ENCODE data around the gene CHMP1B. TPM values are rescaled to one million over a fixed set of nuclear protein-coding genes. Genes with fewer than 3 reads are reported as not detected.

CHMP1B gene, protein sequence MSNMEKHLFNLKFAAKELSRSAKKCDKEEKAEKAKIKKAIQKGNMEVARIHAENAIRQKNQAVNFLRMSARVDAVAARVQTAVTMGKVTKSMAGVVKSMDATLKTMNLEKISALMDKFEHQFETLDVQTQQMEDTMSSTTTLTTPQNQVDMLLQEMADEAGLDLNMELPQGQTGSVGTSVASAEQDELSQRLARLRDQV
- total RNA-seq: 71.6 TPM

DNA sequence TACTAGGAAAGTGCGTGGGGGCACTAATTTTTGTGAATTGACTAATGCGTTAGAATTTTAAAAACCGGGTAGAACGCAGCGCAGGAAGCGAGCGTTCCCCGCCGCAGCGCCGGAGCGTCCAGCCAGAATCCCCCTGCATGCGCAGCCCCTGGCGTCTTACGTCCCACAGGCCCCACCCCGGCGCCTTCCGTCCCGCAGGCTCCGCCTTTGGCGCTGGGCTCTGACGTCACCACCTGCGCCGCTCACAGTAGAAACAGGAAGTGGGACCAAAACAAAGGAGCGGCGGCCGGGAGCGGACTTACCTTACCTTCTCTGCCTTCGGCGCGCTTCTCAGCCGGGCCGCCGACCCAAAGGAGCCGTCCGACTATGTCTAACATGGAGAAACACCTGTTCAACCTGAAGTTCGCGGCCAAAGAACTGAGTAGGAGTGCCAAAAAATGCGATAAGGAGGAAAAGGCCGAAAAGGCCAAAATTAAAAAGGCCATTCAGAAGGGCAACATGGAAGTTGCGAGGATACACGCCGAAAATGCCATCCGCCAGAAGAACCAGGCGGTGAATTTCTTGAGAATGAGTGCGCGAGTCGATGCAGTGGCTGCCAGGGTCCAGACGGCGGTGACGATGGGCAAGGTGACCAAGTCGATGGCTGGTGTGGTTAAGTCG lies at the start of gene CHMP1B:
Gene CHMP1B, plus strand, starts transcription at position 268 of the 660 bp plus-strand sequence. Its CDS starts 99 bp downstream, at position 367.
- DNase-seq (ENCODE audit: low read depth in 2 of 3, low spot score in 2 of 3): peak; percentile 92 to 98 (median 97)

DNA sequence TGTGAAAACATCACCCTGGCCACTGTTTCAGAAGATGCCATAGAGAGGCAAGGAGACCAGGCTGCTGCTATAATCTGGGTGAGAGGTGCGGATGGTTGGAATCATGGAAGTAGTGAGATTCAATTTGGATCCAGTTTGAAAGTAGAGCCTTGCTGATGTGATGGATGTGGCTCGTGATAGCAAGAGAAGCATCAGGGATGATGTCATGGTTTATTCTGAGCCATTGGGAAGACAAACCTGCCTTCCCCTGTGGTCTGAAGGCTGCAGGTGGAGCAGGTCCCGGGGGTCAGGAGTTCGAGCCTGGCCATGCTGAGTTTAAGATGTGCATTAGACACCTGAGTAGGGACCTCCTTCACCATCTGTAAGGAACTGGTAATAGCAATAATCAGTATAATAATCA lies 49.6 kb upstream of the CHMP1B start:
- DNase-seq (ENCODE audit: low read depth in 2 of 3, low spot score in 2 of 3): no peak

DNA sequence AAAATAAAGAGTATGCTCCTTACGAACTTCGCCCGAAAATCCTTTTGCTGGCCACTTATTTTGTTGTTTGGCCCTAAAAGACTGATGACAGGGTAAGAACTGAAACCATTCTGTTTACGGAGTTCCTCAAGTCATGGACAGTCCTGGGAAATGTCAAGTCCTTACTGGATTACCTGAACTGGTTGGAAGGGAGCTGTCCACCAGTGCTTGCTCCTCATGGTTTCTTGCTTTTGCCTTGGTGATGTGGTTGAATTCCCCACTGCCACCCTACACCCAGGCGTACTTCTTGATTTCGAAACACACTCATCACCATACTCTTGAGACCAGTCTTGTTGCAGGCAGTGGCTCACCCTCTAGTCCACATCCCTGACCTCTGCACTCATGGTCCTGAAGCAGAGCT lies 49.1 kb upstream of the CHMP1B start:
- DNase-seq (ENCODE audit: low read depth in 2 of 3, low spot score in 2 of 3): no peak

- no peak for DNase-seq (ENCODE audit: low read depth in 2 of 3, low spot score in 2 of 3)
Measured at GRCh38 chr18:11802586-11802985, 48.6 kb upstream of the CHMP1B start.

DNA sequence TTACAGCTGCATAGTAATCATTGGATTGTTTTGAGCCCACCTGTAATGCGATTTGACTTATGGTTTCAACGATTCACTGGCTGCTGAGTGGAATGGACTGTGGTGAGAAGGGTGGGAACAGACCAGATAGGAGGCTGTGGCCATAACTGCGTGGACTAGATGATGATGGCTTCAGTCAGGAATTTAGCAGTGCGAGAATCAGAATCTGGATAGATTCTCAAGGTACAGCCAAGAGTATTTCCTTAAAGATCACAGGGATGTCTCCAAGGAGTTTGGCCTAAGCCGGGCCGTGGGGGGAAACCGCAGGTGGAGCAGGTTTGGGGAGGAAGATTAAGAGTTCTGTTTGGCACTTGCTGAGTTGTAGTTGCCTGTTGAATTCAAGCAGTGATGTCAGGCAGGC lies 44.0 kb upstream of the CHMP1B start:
- no peak for DNase-seq (ENCODE audit: low read depth in 2 of 3, low spot score in 2 of 3)

DNA sequence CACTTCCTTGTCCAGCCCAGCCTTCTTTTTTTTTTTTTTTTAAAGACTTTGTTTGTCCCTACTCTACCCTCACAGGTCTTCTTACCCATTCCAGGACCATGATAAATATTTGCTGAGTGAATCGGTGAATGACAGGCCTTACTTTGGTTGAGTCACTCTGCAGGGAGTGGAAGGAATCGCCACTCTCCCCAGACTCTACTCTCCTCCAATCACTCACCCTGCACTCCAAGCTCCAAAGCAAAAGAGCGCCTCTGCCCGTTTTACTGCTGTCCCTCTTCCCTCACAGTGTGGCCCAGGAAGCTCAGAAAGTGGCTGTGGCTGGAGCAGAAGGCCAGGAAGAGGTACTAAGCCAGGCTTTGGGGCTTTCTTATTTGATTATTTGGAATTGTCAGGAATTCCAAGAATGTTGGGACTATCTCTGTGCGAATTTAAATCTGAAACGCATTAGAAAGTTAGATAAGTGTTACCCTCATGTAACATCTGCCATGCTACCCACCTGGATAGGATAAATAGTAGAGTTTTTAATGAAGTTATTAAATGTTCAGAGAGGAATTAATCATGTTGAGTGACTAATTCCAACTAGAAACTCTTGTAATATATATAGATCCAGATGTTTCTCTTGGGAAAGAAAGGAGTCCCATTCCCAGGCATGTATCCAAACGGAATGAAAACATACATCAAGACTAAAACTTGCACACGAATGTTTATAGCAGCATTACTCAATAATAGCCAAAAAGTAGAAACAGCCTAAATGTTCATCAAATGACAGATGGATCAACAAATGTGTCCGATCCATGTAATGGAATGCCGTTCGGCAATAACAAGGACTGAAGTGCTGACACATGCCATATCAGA lies 43.0 kb upstream of the CHMP1B start:
- no peak for DNase-seq (ENCODE audit: low read depth in 2 of 3, low spot score in 2 of 3)

GRCh38 chr18:11809895-11810294 lies 41.3 kb upstream of the CHMP1B start:
- DNase-seq (ENCODE audit: low read depth in 2 of 3, low spot score in 2 of 3): no peak

- no peak for DNase-seq (ENCODE audit: low read depth in 2 of 3, low spot score in 2 of 3)
Measured at GRCh38 chr18:11810379-11810778, 40.8 kb upstream of the CHMP1B start.

DNA sequence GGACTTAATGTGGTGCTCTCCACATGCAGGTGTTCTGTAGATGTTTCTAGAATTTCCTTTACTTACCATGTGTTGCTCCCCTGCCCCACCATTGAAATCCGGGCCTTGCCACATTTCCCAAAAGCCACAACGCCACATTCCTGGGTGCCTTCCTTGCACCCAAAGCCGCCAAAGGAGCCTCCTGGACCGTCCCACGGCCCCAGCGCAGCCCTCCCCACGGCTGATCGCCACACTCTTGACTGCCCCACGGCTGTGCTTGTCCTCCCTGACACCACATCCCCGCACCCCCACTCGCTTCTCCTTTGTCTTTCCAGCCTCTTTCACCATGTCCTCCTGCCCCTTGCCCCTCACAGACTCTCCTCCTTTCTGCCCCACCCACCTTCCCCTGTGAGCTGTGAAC lies 40.2 kb upstream of the CHMP1B start:
- DNase-seq (ENCODE audit: low read depth in 2 of 3, low spot score in 2 of 3): no peak

DNA sequence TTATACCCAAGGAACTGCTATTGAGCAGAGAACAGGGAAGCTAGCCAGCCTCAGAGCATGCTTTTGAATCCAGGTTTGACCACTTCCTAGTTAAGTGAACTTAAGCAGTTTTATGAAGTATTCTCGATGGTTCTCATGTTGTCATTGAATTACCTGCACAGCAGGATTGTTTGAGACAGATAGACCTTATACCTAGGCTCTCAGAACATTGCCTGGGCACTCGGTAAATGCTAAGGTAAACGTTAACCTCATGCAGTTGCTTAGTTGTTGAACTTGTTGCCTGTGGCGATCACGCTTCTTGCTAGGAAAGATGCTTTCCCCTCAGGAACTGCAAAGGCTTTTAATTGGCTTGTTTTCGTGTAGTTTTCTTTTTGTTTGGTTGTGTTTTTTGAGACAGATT lies 34.0 kb upstream of the CHMP1B start:
- no peak for DNase-seq (ENCODE audit: low read depth in 2 of 3, low spot score in 2 of 3)

GRCh38 chr18:11818486-11819203 lies 32.6 kb upstream of the CHMP1B start:
- no peak for DNase-seq (ENCODE audit: low read depth in 2 of 3, low spot score in 2 of 3)

- no peak for DNase-seq (ENCODE audit: low read depth in 2 of 3, low spot score in 2 of 3)
Measured at GRCh38 chr18:11819938-11820337, 31.3 kb upstream of the CHMP1B start.

DNA sequence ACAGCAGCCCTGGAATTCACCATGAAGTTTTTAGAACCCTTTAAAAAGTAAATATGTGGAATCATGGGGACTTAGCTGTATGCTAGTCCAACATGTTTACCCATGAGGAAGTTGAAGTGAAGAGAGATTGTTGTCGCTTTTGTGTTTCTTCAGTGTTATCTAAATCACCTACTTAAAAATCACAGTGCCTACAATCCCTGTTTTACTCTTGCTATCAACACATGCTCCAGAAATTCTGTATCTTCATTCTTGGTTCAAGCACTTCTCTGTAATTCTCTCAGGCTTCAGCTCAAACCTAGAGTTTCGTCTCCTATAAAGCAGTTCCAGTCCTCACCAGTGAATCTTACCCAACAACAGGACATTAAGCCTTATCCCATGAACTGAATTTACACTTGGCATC lies 30.5 kb upstream of the CHMP1B start:
- no peak for DNase-seq (ENCODE audit: low read depth in 2 of 3, low spot score in 2 of 3)

- no peak for DNase-seq (ENCODE audit: low read depth in 2 of 3, low spot score in 2 of 3)
Measured at GRCh38 chr18:11821208-11821607, 30.0 kb upstream of the CHMP1B start.

DNA sequence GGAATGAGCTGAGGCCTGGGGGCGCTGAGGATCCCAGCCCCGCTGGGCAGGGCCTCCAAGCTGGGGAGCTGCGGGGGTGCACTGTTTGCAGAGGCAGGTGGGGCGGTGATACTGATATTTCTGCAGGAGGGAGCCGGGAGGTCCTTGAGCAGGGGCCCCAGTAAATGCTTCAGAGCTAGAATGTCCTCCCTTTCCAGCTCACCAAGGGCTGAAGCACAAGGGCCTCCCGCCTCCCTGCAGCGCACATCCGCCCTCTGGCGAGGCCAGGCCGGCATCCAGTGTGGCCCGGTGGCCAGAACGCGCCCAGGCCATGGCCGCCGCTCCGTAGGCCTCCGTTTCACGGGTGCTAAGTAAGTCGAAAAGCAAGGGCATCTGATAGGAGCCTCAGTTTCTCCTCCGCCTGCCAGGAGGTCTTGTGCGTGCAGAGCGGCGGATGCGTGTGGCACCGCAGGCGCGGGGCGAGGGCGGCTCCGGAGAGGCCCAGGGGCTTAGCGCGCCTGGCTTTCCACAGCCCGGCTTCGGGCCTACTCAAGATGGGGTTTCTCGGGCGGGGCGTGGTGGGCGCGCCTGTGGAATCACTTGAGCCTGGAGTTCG lies 29.5 kb upstream of the CHMP1B start:
- no peak for DNase-seq (ENCODE audit: low read depth in 2 of 3, low spot score in 2 of 3)

DNA sequence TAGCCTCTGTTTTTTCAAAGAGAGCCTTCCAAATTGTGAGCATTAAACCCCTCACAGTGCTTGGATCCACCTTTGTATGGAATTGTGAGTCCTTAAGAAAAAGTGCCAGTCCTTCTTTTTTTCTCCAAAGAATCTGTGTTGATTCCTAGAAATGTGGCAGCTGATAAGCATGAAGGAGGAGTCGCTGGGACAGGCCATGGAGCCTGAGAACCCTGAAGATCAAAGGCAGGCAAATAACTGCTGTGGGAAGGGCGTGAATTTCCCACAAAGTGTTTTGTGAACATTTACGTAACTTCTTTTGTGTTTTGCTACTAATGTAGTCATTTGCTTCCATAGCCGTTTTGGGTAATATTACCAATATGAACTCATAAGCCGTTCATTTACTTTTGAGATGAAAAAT lies 27.7 kb upstream of the CHMP1B start:
- DNase-seq (ENCODE audit: low read depth in 2 of 3, low spot score in 2 of 3): no peak

DNA sequence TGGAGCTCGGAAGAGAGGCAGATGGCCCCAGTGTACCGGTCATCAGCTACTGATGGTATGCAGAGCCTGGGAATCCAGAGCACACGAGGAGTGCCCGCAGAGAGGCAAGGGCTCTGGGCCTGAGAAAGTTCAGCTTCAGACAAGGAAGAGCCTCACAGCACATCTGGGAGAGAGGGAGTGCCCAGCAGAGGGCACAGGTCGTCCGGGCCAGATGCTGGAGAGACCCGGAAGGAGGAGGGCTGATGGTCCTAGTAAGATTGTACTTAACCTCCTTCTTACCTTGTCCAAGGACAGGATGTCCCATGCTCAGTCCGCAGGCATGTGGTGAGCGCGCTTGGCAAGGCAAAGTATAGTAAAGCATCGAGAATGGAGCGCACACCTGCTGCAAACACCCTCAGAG lies 24.4 kb upstream of the CHMP1B start:
- DNase-seq (ENCODE audit: low read depth in 2 of 3, low spot score in 2 of 3): no peak

- no peak for DNase-seq (ENCODE audit: low read depth in 2 of 3, low spot score in 2 of 3)
Measured at GRCh38 chr18:11828786-11829432, 22.3 kb upstream of the CHMP1B start.

DNA sequence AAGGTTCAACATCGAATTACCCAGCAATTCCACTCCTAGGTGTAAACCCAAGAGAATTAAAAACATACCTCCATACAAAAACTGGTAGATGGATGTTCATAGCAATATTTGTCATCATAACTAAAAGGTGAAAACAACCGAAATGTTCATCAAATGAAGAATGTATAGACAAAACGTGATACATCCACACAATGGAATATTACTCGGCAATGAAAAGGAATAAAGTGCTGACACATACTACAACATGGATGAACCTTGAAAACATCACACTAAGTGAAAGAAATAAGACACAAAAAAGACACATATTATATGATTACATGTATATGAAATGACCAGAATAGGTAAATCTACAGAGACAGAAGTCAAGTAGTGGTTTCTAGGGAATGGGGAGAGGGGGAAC lies 20.6 kb upstream of the CHMP1B start:
- no peak for DNase-seq (ENCODE audit: low read depth in 2 of 3, low spot score in 2 of 3)

- no peak for DNase-seq (ENCODE audit: low read depth in 2 of 3, low spot score in 2 of 3)
Measured at GRCh38 chr18:11831921-11832320, 19.3 kb upstream of the CHMP1B start.
